Measurements from ENCODE around the gene GANC. TPM values are rescaled to one million over a fixed set of nuclear protein-coding genes. Genes with fewer than 3 reads are reported as not detected.
A peak's percentile ranks its signal among the peaks of the same experiment; 100 is the strongest.

GANC gene
- total RNA-seq, 6 experiments from 2014 or later, result 23.7 to 30.8 (median 29.5) TPM

DNA sequence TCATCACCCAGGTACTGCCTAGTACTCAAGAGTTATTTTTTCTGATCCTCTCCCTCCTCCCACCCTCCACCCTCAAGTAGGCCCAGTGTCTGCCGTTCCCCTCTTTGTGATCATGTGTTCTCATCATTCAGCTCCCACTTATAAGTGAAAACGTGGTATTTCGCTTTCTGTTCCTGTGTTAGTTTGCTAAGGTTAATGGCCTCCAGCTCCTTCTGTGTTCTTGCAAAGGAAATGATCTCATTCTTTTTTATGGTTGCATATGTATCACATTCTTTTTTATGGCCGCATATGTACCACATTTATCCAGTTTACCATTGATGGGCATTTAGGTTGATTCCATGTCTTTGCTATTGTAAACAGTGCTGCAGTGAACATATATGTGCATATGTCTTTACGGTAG, 8.2 kb upstream of the GANC start:
- H3K27ac Mint-ChIP-seq, result peak overlapping the region; percentile 73
- peaks cover 19% of the 10 kb centered on the region for H3K4me1 Mint-ChIP-seq (ENCODE audit: low read depth)
- H3K27me3 Mint-ChIP-seq (ENCODE audit: insufficient read depth), result no peaks in the 10 kb centered on the region
- no peaks in the 10 kb centered on the region for H3K9me3 Mint-ChIP-seq
- H3K4me3 Mint-ChIP-seq, result no peak overlapping the region; the same call in 1 of the 2 replicates
- DNase-seq, result no peak
- H3K36me3 Mint-ChIP-seq (ENCODE audit: low read depth), result peaks cover 62% of the 10 kb centered on the region
- no peak for TF ChIP-seq CTCF (IDR thresholded peaks at IDR 0.05)

DNA sequence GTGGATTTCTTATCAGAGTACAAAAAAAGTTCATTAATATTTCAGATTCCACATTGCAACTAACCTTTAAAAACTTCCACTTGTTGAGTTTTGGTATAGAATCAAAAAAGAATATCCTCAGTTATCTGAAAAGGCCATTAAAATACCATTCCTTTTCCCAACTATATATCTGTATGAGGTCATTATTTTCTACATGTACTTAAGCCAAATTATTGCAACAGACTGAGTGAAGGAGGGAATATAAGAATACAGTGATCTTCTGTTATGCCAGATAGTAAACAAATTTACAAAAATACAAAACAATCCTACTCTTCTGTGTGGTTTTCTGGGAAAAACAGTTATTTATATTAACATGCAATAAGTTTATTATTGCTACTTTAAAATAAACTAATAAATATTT, 5.7 kb upstream of the GANC start:
- Mint-ChIP-seq H3K36me3 (ENCODE audit: low read depth) (peaks cover 56% of the 10 kb centered on the region), H3K27me3 (ENCODE audit: insufficient read depth) (no peaks in the 10 kb centered on the region), H3K4me3 (no peak overlapping the region), H3K27ac (no peak overlapping the region), H3K4me1 (ENCODE audit: low read depth) (peaks cover 36% of the 10 kb centered on the region), H3K9me3 (no peaks in the 10 kb centered on the region)
- TF ChIP-seq CTCF (IDR thresholded peaks at IDR 0.05), result no peak
- DNase-seq, result no peak

GRCh38 chr15:42270551-42270950, 2.5 kb upstream of the GANC start:
- Mint-ChIP-seq H3K4me1 (ENCODE audit: low read depth) (peaks cover 45% of the 10 kb centered on the region), H3K27me3 (ENCODE audit: insufficient read depth) (no peaks in the 10 kb centered on the region), H3K36me3 (ENCODE audit: low read depth) (peaks cover 26% of the 10 kb centered on the region), H3K27ac (peak overlapping the region; percentile 66), H3K4me3 (peak overlapping the region; percentile 99), H3K9me3 (no peaks in the 10 kb centered on the region)
- no peak for DNase-seq
- TF ChIP-seq CTCF (IDR thresholded peaks at IDR 0.05), result no peak

- H3K27me3 Mint-ChIP-seq (ENCODE audit: insufficient read depth), result no peaks in the 10 kb centered on the region
- peaks cover 45% of the 10 kb centered on the region for H3K4me1 Mint-ChIP-seq (ENCODE audit: low read depth)
- no peak for TF ChIP-seq CTCF (IDR thresholded peaks at IDR 0.05)
- peaks cover 21% of the 10 kb centered on the region for H3K36me3 Mint-ChIP-seq (ENCODE audit: low read depth)
- no peaks in the 10 kb centered on the region for H3K9me3 Mint-ChIP-seq
- H3K27ac Mint-ChIP-seq, result peak overlapping the region; percentile 66
- peak overlapping the region; percentile 99 for H3K4me3 Mint-ChIP-seq
- DNase-seq, result no peak
Observed at GRCh38 chr15:42270996-42271395, 2.0 kb upstream of the GANC start.

DNA sequence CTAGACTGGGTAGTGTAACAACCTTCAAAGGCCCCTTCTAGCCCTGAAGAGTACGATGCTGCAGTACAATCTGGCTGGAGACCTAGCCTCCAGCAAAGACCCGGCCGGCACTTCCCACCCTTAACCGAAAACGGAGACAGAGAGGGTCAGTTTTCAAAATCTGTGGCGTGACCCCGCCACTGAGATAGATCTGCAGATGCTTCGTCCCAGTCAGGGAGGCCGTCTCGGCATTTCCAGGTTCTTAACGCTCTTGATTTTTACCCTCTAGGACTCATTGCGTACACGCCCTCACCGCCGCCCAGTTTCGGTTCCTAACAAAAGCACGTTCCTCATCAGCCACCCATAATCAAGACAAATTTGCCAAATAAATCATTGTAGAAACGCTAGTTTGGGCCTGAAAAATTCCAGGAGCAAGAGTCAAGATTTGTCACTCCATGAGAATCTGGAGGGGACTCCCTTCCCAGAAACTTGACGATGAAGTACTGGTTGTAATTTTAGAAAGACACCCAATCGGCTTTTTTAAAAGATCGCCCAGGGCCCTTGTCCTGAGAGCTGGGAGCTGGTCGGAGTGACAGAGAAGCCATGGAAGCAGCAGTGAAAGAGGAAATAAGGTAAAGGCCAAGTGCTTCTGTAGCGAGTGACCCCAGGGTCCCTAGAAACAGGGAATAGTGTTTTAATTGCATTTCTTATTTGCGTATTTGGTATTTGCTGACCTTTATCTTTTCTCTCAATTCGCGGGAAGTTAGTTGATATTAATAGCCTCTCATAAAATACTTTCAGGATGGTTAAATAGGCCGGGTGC, 1.1 kb downstream of the GANC start:
- no peaks in the 10 kb centered on the region for H3K9me3 Mint-ChIP-seq
- H3K4me3 Mint-ChIP-seq, result peak overlapping the region; percentile 99
- H3K27me3 Mint-ChIP-seq (ENCODE audit: insufficient read depth), result no peaks in the 10 kb centered on the region
- peaks cover 12% of the 10 kb centered on the region for H3K36me3 Mint-ChIP-seq (ENCODE audit: low read depth)
- peak overlapping the region; percentile 99 for H3K27ac Mint-ChIP-seq
- TF ChIP-seq CTCF (IDR thresholded peaks at IDR 0.05), result no peak
- DNase-seq, result peak; percentile 74
- H3K4me1 Mint-ChIP-seq (ENCODE audit: low read depth), result peaks cover 44% of the 10 kb centered on the region
